IPS-18c (cell line): Measurements from ENCODE around the gene APEH.
A peak's percentile ranks its signal among the peaks of the same experiment; 100 is the strongest.

ENCODE experiments used
- H3K4me3 ChIP-seq: 2 replicates; pipeline ENCODE4 v1.7.0; 2013; ENCODE audit warnings: low read depth, mild to moderate bottlenecking, low read length, moderate library complexity; ENCODE audit not compliant: insufficient read depth
- H3K9me3 ChIP-seq: one replicate; pipeline ENCODE4 v1.6.1; 2013; ENCODE audit warnings: mild to moderate bottlenecking, low read length, moderate library complexity; ENCODE audit not compliant: control insufficient read depth, insufficient read depth

The APEH gene

DNA sequence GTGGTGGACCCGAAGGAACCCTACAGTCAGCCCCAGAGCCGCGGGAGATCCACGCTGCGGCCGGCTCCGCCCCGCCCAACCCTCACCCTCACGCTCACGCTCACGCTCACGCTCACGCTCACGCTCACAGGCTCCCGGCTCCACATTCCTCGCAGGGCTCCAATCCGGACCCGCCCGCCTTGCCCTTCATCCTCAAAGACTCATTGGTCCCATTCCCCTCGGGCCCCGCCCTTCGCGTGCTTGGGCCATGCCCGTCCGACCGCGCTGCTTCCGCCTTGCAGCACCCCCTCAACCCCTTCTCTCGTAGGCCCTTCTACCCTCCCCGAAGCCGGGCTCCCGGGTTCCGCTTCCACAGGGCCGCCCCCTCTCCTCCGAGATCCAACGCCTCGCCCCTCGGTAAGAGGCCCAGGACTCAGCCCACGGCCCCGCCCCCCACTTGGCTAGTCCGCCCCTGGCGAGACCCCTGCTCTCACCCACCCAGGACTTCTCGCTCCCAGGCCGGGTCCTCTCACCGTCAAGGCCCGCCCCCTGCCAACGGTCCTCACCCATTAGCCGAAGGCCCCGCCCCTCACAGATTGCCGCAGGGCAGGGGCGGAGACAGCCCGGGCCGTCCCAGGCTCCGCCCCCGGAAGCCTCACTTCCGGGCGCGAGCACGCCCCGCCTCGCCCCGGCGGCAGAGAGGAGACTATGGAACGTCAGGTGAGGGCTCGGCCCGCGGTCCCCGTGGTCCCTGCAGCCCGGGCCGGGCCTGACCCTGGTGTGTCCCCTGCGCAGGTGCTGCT, at the start of gene APEH:
TSS of gene APEH (plus strand) at position 637 of the 782 bp plus-strand sequence. CDS start at position 688, 51 bp downstream.
- Histone ChIP-seq H3K9me3 (no peaks in the 10 kb centered on the region), H3K4me3 (peak within 1 kb of the TSS; percentile 98)

DNA sequence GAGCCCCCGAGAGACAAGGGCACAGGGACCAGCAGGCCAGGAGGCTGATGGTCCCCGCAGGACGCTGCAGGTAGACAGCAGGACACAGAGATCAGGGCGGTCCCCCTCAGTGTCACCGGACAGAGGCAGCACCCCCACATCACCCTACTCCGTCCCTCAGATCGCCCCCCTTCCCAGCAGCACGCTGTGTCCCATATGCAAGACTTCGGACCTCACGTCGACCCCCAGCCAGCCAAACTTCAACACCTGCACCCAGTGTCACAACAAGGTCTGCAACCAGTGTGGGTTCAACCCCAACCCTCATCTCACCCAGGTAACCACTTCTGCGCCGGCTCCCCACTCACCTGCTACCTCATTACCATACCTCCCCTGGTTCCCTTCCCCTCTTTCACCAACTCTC, 49.1 kb upstream of the APEH start:
- no peaks in the 10 kb centered on the region for H3K9me3 ChIP-seq
- H3K4me3 ChIP-seq = no peak overlapping the region

GRCh38 chr3:49626101-49626581, 48.0 kb upstream of the APEH start:
- no peak overlapping the region for H3K4me3 ChIP-seq
- no peaks in the 10 kb centered on the region for H3K9me3 ChIP-seq

GRCh38 chr3:49626796-49627195, 47.4 kb upstream of the APEH start:
- Histone ChIP-seq H3K9me3 (no peaks in the 10 kb centered on the region), H3K4me3 (no peak overlapping the region)

GRCh38 chr3:49627634-49628033, 46.5 kb upstream of the APEH start:
- H3K9me3 ChIP-seq = no peaks in the 10 kb centered on the region
- H3K4me3 ChIP-seq = no peak overlapping the region

GRCh38 chr3:49628249-49628648, 45.9 kb upstream of the APEH start:
- H3K9me3 ChIP-seq = no peaks in the 10 kb centered on the region
- no peak overlapping the region for H3K4me3 ChIP-seq

DNA sequence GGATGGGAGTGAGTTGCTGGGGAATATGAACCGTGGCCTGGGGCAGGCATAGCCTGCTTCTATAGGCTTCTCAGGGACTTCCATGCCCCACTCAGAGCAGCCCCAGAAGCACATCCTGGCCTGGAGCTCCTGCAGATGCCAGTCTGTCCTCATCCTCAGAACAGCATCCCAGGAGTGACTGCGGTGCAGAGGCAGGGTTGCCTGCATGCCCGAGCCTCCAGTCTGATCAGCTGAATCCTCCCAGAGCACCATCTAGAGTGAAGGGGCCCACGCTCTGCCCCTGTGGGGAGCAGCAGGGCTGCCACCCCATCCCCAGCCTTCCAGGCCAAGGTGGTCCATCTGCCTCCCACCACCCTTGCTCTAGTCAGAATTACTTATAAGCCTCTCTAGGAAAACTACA, 44.7 kb upstream of the APEH start:
- H3K9me3 ChIP-seq = no peaks in the 10 kb centered on the region
- H3K4me3 ChIP-seq = no peak overlapping the region

GRCh38 chr3:49629866-49630265, 44.3 kb upstream of the APEH start:
- no peak overlapping the region for H3K4me3 ChIP-seq
- no peaks in the 10 kb centered on the region for H3K9me3 ChIP-seq

GRCh38 chr3:49630784-49631183, 43.4 kb upstream of the APEH start:
- no peaks in the 10 kb centered on the region for H3K9me3 ChIP-seq
- no peak overlapping the region for H3K4me3 ChIP-seq

DNA sequence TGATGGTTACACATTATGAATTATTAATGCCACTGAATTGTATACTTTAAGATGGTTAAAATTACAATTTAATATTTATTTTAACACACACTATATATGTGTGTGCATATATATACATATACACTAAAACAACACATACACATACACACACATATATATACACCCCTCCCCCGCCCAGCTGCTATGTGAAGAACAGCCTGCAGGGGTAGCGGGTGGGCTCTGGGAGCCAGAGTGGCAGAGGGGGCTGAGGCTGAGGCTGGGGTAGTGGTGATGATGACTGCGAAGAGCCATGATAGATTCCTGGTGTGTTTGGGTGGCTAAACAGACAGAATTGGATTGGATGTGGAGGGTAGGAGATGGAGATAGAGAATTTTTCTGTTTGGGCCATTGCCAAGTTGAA, 39.4 kb upstream of the APEH start:
- no peaks in the 10 kb centered on the region for H3K9me3 ChIP-seq
- no peak overlapping the region for H3K4me3 ChIP-seq

GRCh38 chr3:49636883-49637609, 37.1 kb upstream of the APEH start:
- Histone ChIP-seq H3K4me3 (no peak overlapping the region), H3K9me3 (no peaks in the 10 kb centered on the region)

GRCh38 chr3:49638445-49638844, 35.7 kb upstream of the APEH start:
- no peaks in the 10 kb centered on the region for H3K9me3 ChIP-seq

DNA sequence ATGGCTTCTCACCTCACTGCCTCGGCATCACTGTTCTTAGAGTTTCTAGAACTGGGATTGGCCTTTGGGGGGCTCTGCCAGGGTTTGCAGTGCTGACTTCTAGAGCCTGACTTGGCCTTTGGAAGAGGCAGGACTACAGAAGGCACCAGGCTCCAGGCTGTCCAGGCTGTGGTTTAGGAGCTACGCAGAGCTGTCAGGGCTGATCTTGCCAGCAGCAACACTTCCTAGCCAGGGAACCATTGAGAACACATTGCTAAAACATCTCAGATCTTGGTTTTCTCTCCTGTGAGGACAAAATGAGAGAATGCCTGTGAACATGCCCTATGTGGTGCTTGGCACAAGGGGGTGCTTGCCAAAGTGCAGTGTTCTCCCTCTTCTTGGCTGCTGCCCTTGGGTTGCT, 34.6 kb upstream of the APEH start:
- no peak overlapping the region for H3K4me3 ChIP-seq

More at GRCh38 chr3:49638445-49638844, 35.7 kb upstream of the APEH start:
- no peak overlapping the region for H3K4me3 ChIP-seq

DNA sequence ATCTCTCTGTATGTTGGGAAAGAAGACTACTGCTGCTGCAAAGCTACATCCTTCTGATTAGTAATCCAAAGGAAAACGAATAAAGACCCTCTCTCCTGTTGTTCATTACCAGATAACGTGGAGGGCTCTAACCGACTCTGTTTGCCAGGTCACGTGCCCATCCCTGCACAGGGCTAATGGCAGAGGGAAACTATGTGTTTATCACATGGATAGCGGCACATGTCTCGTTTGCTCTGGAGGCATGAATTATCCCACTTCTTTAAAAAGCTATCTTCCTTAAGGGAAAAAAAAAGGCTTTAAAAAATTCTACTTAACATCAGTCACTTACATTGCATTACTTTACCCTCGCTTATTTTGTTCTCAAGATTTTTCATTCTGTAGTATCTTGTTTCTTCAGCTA, 32.9 kb upstream of the APEH start:
- Histone ChIP-seq H3K9me3 (no peaks in the 10 kb centered on the region), H3K4me3 (no peak overlapping the region)

More for the DNA sequence above, 34.6 kb upstream of the APEH start:
- H3K9me3 ChIP-seq = no peaks in the 10 kb centered on the region

DNA sequence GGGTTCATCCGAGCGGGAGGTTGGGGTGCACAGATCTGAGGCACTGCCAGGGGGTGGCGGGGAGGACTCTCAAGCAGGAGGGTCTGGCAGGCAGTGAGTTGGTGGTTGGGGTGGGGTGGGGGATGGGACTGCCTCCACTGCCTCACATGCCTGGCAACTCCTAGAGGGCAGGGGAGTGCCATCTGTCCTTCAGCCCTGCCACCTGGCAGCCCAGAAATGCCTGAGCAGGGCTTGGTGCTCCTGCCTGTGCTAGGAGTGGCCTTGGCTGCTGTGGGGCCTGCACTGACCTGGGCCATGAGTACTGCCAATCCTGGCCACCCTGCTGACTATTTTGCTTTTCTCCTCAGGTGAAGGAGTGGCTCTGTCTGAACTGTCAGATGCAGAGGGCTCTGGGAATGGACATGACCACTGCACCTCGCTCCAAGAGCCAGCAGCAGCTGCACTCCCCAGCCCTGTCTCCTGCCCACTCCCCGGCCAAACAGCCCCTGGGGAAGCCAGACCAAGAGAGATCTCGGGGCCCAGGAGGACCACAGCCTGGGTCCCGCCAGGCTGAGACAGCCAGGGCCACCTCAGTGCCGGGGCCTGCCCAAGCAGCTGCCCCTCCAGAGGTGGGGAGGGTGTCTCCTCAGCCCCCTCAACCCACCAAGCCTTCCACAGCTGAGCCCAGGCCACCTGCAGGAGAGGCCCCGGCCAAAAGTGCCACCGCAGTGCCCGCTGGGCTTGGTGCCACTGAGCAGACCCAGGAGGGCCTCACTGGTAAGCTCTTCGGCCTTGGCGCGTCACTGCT, 32.0 kb upstream of the APEH start:
- no peak overlapping the region for H3K4me3 ChIP-seq
- H3K9me3 ChIP-seq = no peaks in the 10 kb centered on the region

GRCh38 chr3:49642708-49643145, 31.4 kb upstream of the APEH start:
- Histone ChIP-seq H3K9me3 (no peaks in the 10 kb centered on the region), H3K4me3 (no peak overlapping the region)

DNA sequence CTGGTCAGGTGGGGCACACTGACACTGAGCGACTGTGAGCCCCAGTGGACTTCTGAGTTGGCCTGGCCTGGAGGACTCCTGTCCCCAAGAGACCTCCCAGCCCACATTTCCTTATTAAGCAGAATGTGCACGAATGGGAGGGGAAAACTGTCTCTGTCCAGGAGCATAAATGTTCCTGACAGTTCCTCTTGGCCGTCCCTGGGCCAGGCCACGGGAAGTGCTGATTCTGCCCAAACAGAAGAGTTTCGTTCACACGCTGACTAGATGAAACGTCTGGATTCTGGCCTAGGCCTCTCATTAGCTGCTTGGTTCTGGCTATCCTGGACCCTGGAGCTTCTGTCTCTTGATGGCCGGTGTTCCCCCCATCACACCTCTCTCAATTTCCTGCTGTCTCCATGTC, 29.5 kb upstream of the APEH start:
- Histone ChIP-seq H3K4me3 (no peak overlapping the region), H3K9me3 (peaks cover 2% of the 10 kb centered on the region)
